ENCODE measurements around the gene TBC1D5. TPM values are rescaled to one million over a fixed set of nuclear protein-coding genes. Genes with fewer than 3 reads are reported as not detected.
"Not testable (repeated sequence)": the region's sequence is repeated elsewhere in the genome, so short reads cannot be mapped to it uniquely, and the experiment has no call there.

Gene TBC1D5
- total RNA-seq, 2 experiments from 2014 or later, result 53.9 to 56.9 TPM

DNA sequence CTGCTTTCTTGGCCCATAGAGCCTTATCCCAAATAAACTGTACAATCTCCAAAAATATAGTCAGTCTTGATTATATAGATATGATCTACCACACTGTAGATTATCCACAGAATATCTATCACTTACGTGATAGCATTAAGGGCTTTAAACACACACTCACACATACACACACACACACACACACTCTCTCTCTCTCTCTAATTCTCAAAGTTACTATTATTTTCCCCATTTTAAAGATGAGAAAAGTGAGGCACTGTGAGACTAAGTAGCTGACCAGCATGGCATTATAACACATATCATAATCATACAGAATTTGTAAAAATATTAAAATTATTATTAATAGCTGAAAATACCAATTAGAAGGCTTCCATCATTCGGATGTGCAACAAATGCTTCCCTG is 4.2 kb downstream of the TBC1D5 start:
- Mint-ChIP-seq H3K4me3 (no peak overlapping the region), H3K9me3 (ENCODE audit: low read depth) (no peaks in the 10 kb centered on the region), H3K27ac (no peak overlapping the region), H3K27me3 (no peaks in the 10 kb centered on the region), H3K4me1 (peaks cover 39% of the 10 kb centered on the region), H3K36me3 (ENCODE audit: low read depth) (peaks cover 17% of the 10 kb centered on the region)
- intact Hi-C loops (cut with DNase I, micrococcal nuclease), result no loop called here
- CTCF ChIA-PET, result no interaction called here
- ATAC-seq (no peak), DNase-seq (no peak)
- POLR2A ChIA-PET, result no interaction called here

- Mint-ChIP-seq H3K4me1 (peaks cover 43% of the 10 kb centered on the region), H3K9me3 (ENCODE audit: low read depth) (peaks cover 2% of the 10 kb centered on the region), H3K4me3 (no peak overlapping the region), H3K27ac (no peak overlapping the region), H3K36me3 (ENCODE audit: low read depth) (peaks cover 21% of the 10 kb centered on the region), H3K27me3 (no peaks in the 10 kb centered on the region)
- ATAC-seq (no peak), DNase-seq (no peak)
- intact Hi-C loops (cut with DNase I, micrococcal nuclease), result no loop called here
- POLR2A ChIA-PET, result no interaction called here
- CTCF ChIA-PET, result no interaction called here
Measured at GRCh38 chr3:17737591-17737990, 4.8 kb downstream of the TBC1D5 start.

- ATAC-seq; H3K9me3 Mint-ChIP-seq (ENCODE audit: low read depth); H3K27ac Mint-ChIP-seq; H3K27me3 Mint-ChIP-seq; H3K4me3 Mint-ChIP-seq; intact Hi-C loops (cut with DNase I, micrococcal nuclease); POLR2A ChIA-PET; DNase-seq: not testable (repeated sequence)
- Mint-ChIP-seq H3K36me3 (ENCODE audit: low read depth) (peaks cover 17% of the 10 kb centered on the region), H3K4me1 (peaks cover 35% of the 10 kb centered on the region)
- CTCF ChIA-PET, result interaction anchor here (1.2 to 1.5 kb wide), 2 partner anchors 9 to 26 kb away, joined by 4 read pairs; no protein-coding TSS in a partner anchor
Measured at GRCh38 chr3:17735362-17735761, 7.1 kb downstream of the TBC1D5 start.

- POLR2A ChIA-PET, result no interaction called here
- Mint-ChIP-seq H3K27ac (no peak overlapping the region), H3K4me1 (peaks cover 28% of the 10 kb centered on the region), H3K4me3 (no peak overlapping the region), H3K27me3 (no peaks in the 10 kb centered on the region), H3K36me3 (ENCODE audit: low read depth) (peaks cover 25% of the 10 kb centered on the region), H3K9me3 (ENCODE audit: low read depth) (peaks cover 2% of the 10 kb centered on the region)
- ATAC-seq (no peak), DNase-seq (no peak)
- intact Hi-C loops (cut with DNase I, micrococcal nuclease), result no loop called here
- CTCF ChIA-PET, result interaction anchor here (0.8 to 1.2 kb wide), 3 partner anchors 31 to 235 kb away, joined by 4 to 6 read pairs (median 5); no protein-coding TSS in a partner anchor
Measured at GRCh38 chr3:17733768-17734167, 8.7 kb downstream of the TBC1D5 start.

- ATAC-seq (no peak), DNase-seq (no peak)
- Mint-ChIP-seq H3K4me3 (no peak overlapping the region), H3K27ac (no peak overlapping the region), H3K36me3 (ENCODE audit: low read depth) (peaks cover 27% of the 10 kb centered on the region), H3K4me1 (peaks cover 26% of the 10 kb centered on the region), H3K27me3 (no peaks in the 10 kb centered on the region), H3K9me3 (ENCODE audit: low read depth) (peaks cover 2% of the 10 kb centered on the region)
- POLR2A ChIA-PET, result no interaction called here
- CTCF ChIA-PET, result interaction anchor here (0.5 to 1.2 kb wide), 4 partner anchors 30 to 235 kb away, joined by 4 to 6 read pairs (median 5); no protein-coding TSS in a partner anchor
- intact Hi-C loops (cut with DNase I, micrococcal nuclease), result no loop called here
Measured at GRCh38 chr3:17733215-17733614, 9.2 kb downstream of the TBC1D5 start.

GRCh38 chr3:17730318-17730967 is 12.0 kb downstream of the TBC1D5 start:
- no peak overlapping the region for H3K27ac Mint-ChIP-seq

GRCh38 chr3:17726313-17726712 is 16.1 kb downstream of the TBC1D5 start:
- ChIA-PET POLR2A (no interaction called here), CTCF (no interaction called here)
- peaks cover 4% of the 10 kb centered on the region for H3K9me3 Mint-ChIP-seq (ENCODE audit: low read depth)
- no peak for ATAC-seq
- DNase-seq, result no peak
- H3K27me3 Mint-ChIP-seq, result no peaks in the 10 kb centered on the region
- intact Hi-C loops (cut with DNase I, micrococcal nuclease), result no loop called here
- H3K4me1 Mint-ChIP-seq, result peaks cover 3% of the 10 kb centered on the region
- no peak overlapping the region for H3K4me3 Mint-ChIP-seq
- H3K27ac Mint-ChIP-seq, result no peak overlapping the region
- peaks cover 35% of the 10 kb centered on the region for H3K36me3 Mint-ChIP-seq (ENCODE audit: low read depth)

More at GRCh38 chr3:17730318-17730967, 12.0 kb downstream of the TBC1D5 start:
- ChIA-PET CTCF (no interaction called here), POLR2A (no interaction called here)
- no peak for ATAC-seq
- Mint-ChIP-seq H3K4me1 (peaks cover 13% of the 10 kb centered on the region), H3K4me3 (no peak overlapping the region), H3K36me3 (ENCODE audit: low read depth) (peaks cover 46% of the 10 kb centered on the region), H3K27me3 (no peaks in the 10 kb centered on the region), H3K9me3 (ENCODE audit: low read depth) (peaks cover 6% of the 10 kb centered on the region)
- intact Hi-C loops (cut with DNase I, micrococcal nuclease), result no loop called here
- no peak for DNase-seq

GRCh38 chr3:17725844-17726243 is 16.6 kb downstream of the TBC1D5 start:
- intact Hi-C loops (cut with DNase I, micrococcal nuclease); CTCF ChIA-PET; H3K27me3 Mint-ChIP-seq; ATAC-seq; H3K4me1 Mint-ChIP-seq; H3K27ac Mint-ChIP-seq; DNase-seq; H3K9me3 Mint-ChIP-seq (ENCODE audit: low read depth); POLR2A ChIA-PET; H3K4me3 Mint-ChIP-seq: not testable (repeated sequence)
- peaks cover 35% of the 10 kb centered on the region for H3K36me3 Mint-ChIP-seq (ENCODE audit: low read depth)

GRCh38 chr3:17724948-17725347 is 17.5 kb downstream of the TBC1D5 start:
- H3K36me3 Mint-ChIP-seq (ENCODE audit: low read depth), result peaks cover 33% of the 10 kb centered on the region
- ATAC-seq, result no peak
- intact Hi-C loops (cut with DNase I, micrococcal nuclease), result no loop called here
- H3K4me3 Mint-ChIP-seq, result no peak overlapping the region
- ChIA-PET CTCF (no interaction called here), POLR2A (no interaction called here)
- H3K4me1 Mint-ChIP-seq, result no peaks in the 10 kb centered on the region
- H3K27ac Mint-ChIP-seq, result no peak overlapping the region
- no peaks in the 10 kb centered on the region for H3K27me3 Mint-ChIP-seq
- DNase-seq, result no peak
- peaks cover 4% of the 10 kb centered on the region for H3K9me3 Mint-ChIP-seq (ENCODE audit: low read depth)

DNA sequence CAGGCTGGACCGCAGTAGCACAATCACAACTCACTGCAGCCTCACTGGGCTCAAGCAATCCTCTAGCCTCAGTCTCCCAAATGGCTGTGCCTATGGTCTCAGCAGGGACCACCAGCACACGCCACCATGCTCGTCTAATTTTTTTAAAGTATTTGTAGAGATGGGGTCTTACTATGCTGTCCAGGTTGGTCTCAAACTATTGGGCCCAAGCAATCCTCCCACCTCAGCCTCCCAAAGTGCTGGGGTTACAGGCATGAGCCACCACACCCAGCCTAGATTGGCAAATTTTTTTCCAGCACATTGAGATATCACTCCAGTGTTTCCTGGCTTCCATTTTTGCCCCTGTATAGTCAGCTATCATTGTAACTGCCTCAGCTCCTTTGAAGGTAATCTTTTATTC is 18.3 kb downstream of the TBC1D5 start:
- peaks cover 4% of the 10 kb centered on the region for H3K9me3 Mint-ChIP-seq (ENCODE audit: low read depth)
- peaks cover 31% of the 10 kb centered on the region for H3K36me3 Mint-ChIP-seq (ENCODE audit: low read depth)
- H3K27ac Mint-ChIP-seq, result no peak overlapping the region
- no peaks in the 10 kb centered on the region for H3K4me1 Mint-ChIP-seq
- H3K4me3 Mint-ChIP-seq, result no peak overlapping the region
- intact Hi-C loops (cut with DNase I, micrococcal nuclease), result no loop called here
- ChIA-PET CTCF (no interaction called here), POLR2A (no interaction called here)
- ATAC-seq (no peak), DNase-seq (no peak)
- H3K27me3 Mint-ChIP-seq, result no peaks in the 10 kb centered on the region

DNA sequence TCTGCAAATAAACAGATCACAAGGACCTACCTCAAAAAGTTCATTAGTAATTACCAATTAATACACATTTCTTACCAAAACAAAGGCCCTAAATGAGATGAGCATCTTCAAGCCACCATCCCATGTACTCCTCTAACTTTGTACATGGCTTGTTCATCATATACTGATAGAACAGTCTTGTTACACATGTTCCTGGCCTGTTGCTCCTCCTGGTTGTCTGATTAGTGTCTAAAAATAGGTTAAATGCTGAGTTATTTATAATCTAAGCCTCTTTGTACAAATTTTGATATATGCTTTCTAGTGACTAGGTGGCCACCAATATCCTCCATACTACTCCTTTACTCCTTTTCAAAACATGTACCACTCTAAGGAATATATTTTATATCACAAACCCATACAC is 25.0 kb downstream of the TBC1D5 start:
- Mint-ChIP-seq H3K36me3 (ENCODE audit: low read depth) (peaks cover 45% of the 10 kb centered on the region), H3K27me3 (no peaks in the 10 kb centered on the region), H3K4me3 (no peak overlapping the region), H3K27ac (no peak overlapping the region), H3K9me3 (ENCODE audit: low read depth) (peaks cover 17% of the 10 kb centered on the region), H3K4me1 (no peaks in the 10 kb centered on the region)
- ChIA-PET POLR2A (no interaction called here), CTCF (interaction anchor here (0.6 kb wide), 1 partner anchor 192 kb away, joined by 3 read pairs; no protein-coding TSS in a partner anchor)
- ATAC-seq (no peak), DNase-seq (no peak)
- intact Hi-C loops (cut with DNase I, micrococcal nuclease), result no loop called here

GRCh38 chr3:17714473-17714872 is 28.0 kb downstream of the TBC1D5 start:
- Mint-ChIP-seq H3K36me3 (ENCODE audit: low read depth) (peaks cover 47% of the 10 kb centered on the region), H3K27ac (no peak overlapping the region), H3K4me3 (no peak overlapping the region), H3K9me3 (ENCODE audit: low read depth) (peaks cover 17% of the 10 kb centered on the region), H3K4me1 (no peaks in the 10 kb centered on the region), H3K27me3 (no peaks in the 10 kb centered on the region)
- POLR2A ChIA-PET, result no interaction called here
- intact Hi-C loops (cut with DNase I, micrococcal nuclease), result no loop called here
- DNase-seq (no peak), ATAC-seq (no peak)
- CTCF ChIA-PET, result interaction anchor here (0.6 kb wide), 2 partner anchors 530 to 930 kb away, joined by 3 read pairs; no protein-coding TSS in a partner anchor
